K562 (cell line): ENCODE results near the gene KTI12. TPM values are rescaled to one million over a fixed set of nuclear protein-coding genes. Genes with fewer than 3 reads are reported as not detected.

ENCODE experiments used
- ATAC-seq: fragments of 200-7000 bp; cut with Tn5 transposase; 3 replicates; pipeline ENCODE4 v1.9.1; 2020; ENCODE audit warnings: moderate library complexity
- BruUV-seq: library from RNA; stranded (reverse); fragments of 400-500 nt; replicated peaks from 2 replicates; lab custom pipeline; 2021; lab: Mats Ljungman, UMichigan
- CTCF ChIA-PET: fragments of 300-600 bp; formaldehyde crosslinking; extraction: SDS; loops from one replicate; lab custom pipeline; 2021; ENCODE audit warnings: low intra/inter-chr PET ratio; lab: Yijun Ruan, JAX
- POLR2A ChIA-PET: fragments of 300-600, 350-650 bp; sonication (Branson Sonifier 250); formaldehyde crosslinking; extraction: SDS; loops from one replicate; lab custom pipeline; 2021; ENCODE audit warnings: antibody characterized with exemption, inconsistent platforms; lab: Yijun Ruan, JAX
- DNase-seq, 4 experiments: peaks; one replicate each; pipeline versions ENCODE4 v3.0.0 to v3.0.0-alpha.2; 2011 to 2018; ENCODE audit warnings: low spot score in 3 of 4, mixed read lengths in 3 of 4; ENCODE audit errors: extremely low read depth in 1 of 4
- FAIRE-seq: peaks from 2 replicates; lab custom pipeline; 2011; peaks lifted over from hg19 to GRCh38; lab: Jason Lieb, UNC
- H2AFZ ChIP-seq: 2 replicates; pipeline ENCODE4 v1.6.0; 2011; ENCODE audit warnings: low read depth, low read length, control low read depth, inconsistent platforms
- H3K27ac ChIP-seq: fragments of 200-600 bp; 3 replicates; pipeline ENCODE4 v1.8.0; 2011; ENCODE audit warnings: low read depth, mild to moderate bottlenecking, control low read depth, inconsistent platforms, low read length, moderate library complexity, mixed read lengths; ENCODE audit errors: extremely low read depth
- H3K27me3 ChIP-seq, 2 experiments: fragments of 300-600 bp in 1 of 2; 2 replicates in 1 of 2; 3 replicates in 1 of 2; pipeline versions ENCODE4 v1.6.0 to v1.8.0; 2011; ENCODE audit warnings: inconsistent platforms in 2 of 2, low read length in 2 of 2, mild to moderate bottlenecking in 1 of 2, mixed read lengths in 1 of 2, moderate library complexity in 1 of 2; ENCODE audit not compliant: control insufficient read depth in 2 of 2, insufficient read depth in 2 of 2
- H3K36me3 ChIP-seq: fragments of 300-600 bp; 3 replicates; pipeline ENCODE4 v1.8.0; 2011; ENCODE audit warnings: mild to moderate bottlenecking, low read length, inconsistent platforms; ENCODE audit not compliant: control insufficient read depth, insufficient read depth
- H3K4me1 ChIP-seq, 2 experiments: fragments of 200-600 bp in 1 of 2; replicated peaks in 1 of 2; 2 replicates in 1 of 2; 3 replicates in 1 of 2; pipeline versions ENCODE4 v1.5.1 to v1.8.0; 2011; ENCODE audit warnings: inconsistent platforms in 2 of 2, low read length in 2 of 2, mild to moderate bottlenecking in 1 of 2, mixed read lengths in 1 of 2, moderate library complexity in 1 of 2; ENCODE audit not compliant: control insufficient read depth in 2 of 2, insufficient read depth in 2 of 2
- H3K4me2 ChIP-seq: 2 replicates; pipeline ENCODE4 v1.6.1; 2011; ENCODE audit warnings: low read length, control low read depth, inconsistent platforms, mixed read lengths; ENCODE audit not compliant: insufficient read depth
- H3K4me3 ChIP-seq: fragments of 200-600 bp; sonication (generic), shearing (Covaris generic); 2 replicates; pipeline ENCODE4 v1.5.1; 2016; ENCODE audit warnings: control low read depth, inconsistent platforms
- H3K79me2 ChIP-seq: fragments of 200-600 bp; 3 replicates; pipeline ENCODE4 v1.8.0; 2011; ENCODE audit warnings: low read length, inconsistent platforms; ENCODE audit not compliant: control insufficient read depth, insufficient read depth
- H3K9ac ChIP-seq, 2 experiments: 2 replicates each; pipeline versions ENCODE4 v1.6.0 to v1.6.1; 2011; ENCODE audit warnings: low read depth in 2 of 2, low read length in 2 of 2, control low read depth in 1 of 2, inconsistent platforms in 1 of 2, mild to moderate bottlenecking in 1 of 2, mixed read lengths in 1 of 2; ENCODE audit not compliant: insufficient read depth in 1 of 2
- H3K9me1 ChIP-seq: one replicate; pipeline ENCODE4 v1.6.0; 2011; ENCODE audit warnings: inconsistent platforms, mild to moderate bottlenecking, low read length, moderate library complexity; ENCODE audit not compliant: control insufficient read depth, insufficient read depth
- H3K9me3 ChIP-seq: replicated peaks from 2 replicates; pipeline ENCODE4 v1.5.1; 2011; ENCODE audit warnings: low read depth, low read length, inconsistent platforms; ENCODE audit not compliant: control insufficient read depth, insufficient read depth
- H4K20me1 ChIP-seq: replicated peaks from 2 replicates; pipeline ENCODE4 v1.6.1; 2011; ENCODE audit warnings: low read length, inconsistent platforms, mixed read lengths; ENCODE audit not compliant: control insufficient read depth, insufficient read depth
- COPS2 ChIP-seq: fragments of 450-650 bp; conservative IDR thresholded peaks from 2 replicates; pipeline ENCODE4 v1.6.1; 2016; ENCODE audit warnings: mild to moderate bottlenecking, moderate library complexity
- CREB5 ChIP-seq: fragments of 250-450 bp; sonication (Bioruptor Pico); IDR thresholded peaks from 2 replicates; pipeline ENCODE4 v1.5.0; 2020; ENCODE audit warnings: mild to moderate bottlenecking
- KLF16 ChIP-seq: IDR thresholded peaks from 2 replicates; pipeline ENCODE4 v1.6.1; 2016; ENCODE audit warnings: antibody characterized with exemption
- NR2F6 ChIP-seq: fragments of 450-650 bp; formaldehyde crosslinking; IDR thresholded peaks from 2 replicates; pipeline ENCODE4 v1.4.0; 2020; ENCODE audit warnings: mild to moderate bottlenecking
- SP2 ChIP-seq: IDR thresholded peaks from 2 replicates; pipeline ENCODE4 v1.6.1; 2011; ENCODE audit warnings: mild to moderate bottlenecking, low read depth, low read length, moderate library complexity; ENCODE audit not compliant: poor library complexity, severe bottlenecking; ENCODE audit errors: extremely low read depth
- TAF1 ChIP-seq: IDR thresholded peaks from 2 replicates; pipeline ENCODE4 v1.6.1; 2011; ENCODE audit warnings: mild to moderate bottlenecking, low read length, moderate library complexity; ENCODE audit not compliant: insufficient read depth, control insufficient read depth, severe bottlenecking; ENCODE audit errors: extremely low read depth
- U2AF1 ChIP-seq: fragments of 200-400 bp; formaldehyde crosslinking; optimal IDR thresholded peaks from 2 replicates; pipeline ENCODE3; 2017; ENCODE audit warnings: mild to moderate bottlenecking, low read depth, low read length, moderate library complexity
- ZFP30 ChIP-seq: fragments of 250-450 bp; sonication (Bioruptor Pico); IDR thresholded peaks from 2 replicates; pipeline ENCODE4 v1.8.0; 2022; ENCODE audit warnings: moderate library complexity, mild to moderate bottlenecking, inconsistent platforms, borderline replicate concordance
- ZNF780A ChIP-seq: fragments of 250-450 bp; sonication (Bioruptor Pico); IDR thresholded peaks from 2 replicates; pipeline ENCODE4 v1.5.0; 2021; ENCODE audit warnings: mild to moderate bottlenecking
- WGBS: fragments of 100-300 bp; shearing (Covaris generic); methylation state at CpG from one replicate; pipeline ENCODE4 v1.1.6; 2016; ENCODE audit warnings: low coverage, mixed read lengths; ENCODE audit not compliant: insufficient coverage; ENCODE audit errors: missing lambda C conversion rate; 5-methylcytosine and 5-hydroxymethylcytosine counted together
- in situ Hi-C: fragments of 300-500 bp; cut with MboI; formaldehyde crosslinking; loops from 4 replicates; pipeline ENCODE4 v1.15.0; 2018; ENCODE audit warnings: inconsistent platforms, mixed read lengths
- intact Hi-C: fragments of 100-400 bp; cut with micrococcal nuclease; formaldehyde crosslinking; loops from 2 replicates; pipeline ENCODE4 v1.14.2; 2022
- polyA plus RNA-seq, 8 experiments: library from polyadenylated mRNA; depleted of rRNA in 4 of 8; stranded (reverse) in 5 of 8; unstranded in 3 of 8; fragments of >200 nt; fragmentation: Nextera tagmentation in 2 of 8; fragmentation: Illumina TruSeq in 1 of 8; extraction: Ambion mirVana in 2 of 8; extraction: Trizol in 1 of 8; gene quantifications; 2 replicates each; pipeline versions ENCODE4 v1.2.1 to v1.2.3, GENCODE V29; 2011 to 2014; ENCODE audit warnings: inconsistent platforms in 1 of 8, missing spikeins in 1 of 8
- total RNA-seq, 7 experiments: library from RNA; depleted of rRNA in 6 of 7; stranded (reverse); fragments of >200 nt in 6 of 7; fragmentation: Illumina TruSeq in 2 of 7; extraction: Trizol in 2 of 7; gene quantifications; 2 replicates each; pipeline versions ENCODE4 v1.2.1 to v1.2.3, GENCODE V29; 2011 to 2021; ENCODE audit warnings: low replicate concordance in 1 of 7

The KTI12 gene
- total and polyA plus RNA-seq, 9 of the 15 experiments (the other 6 are each of a cell fraction or from before 2014, with no cell fraction given), result 3.1 to 22.8 (median 11.6) TPM

- BruUV-seq, result no TSS peak
- ChIA-PET CTCF (no interaction called here), POLR2A (interaction anchor here (1.3 to 1.5 kb wide), 3 partner anchors 12 to 21 kb away, joined by 3 read pairs; no protein-coding TSS in a partner anchor)
- no peak for DNase-seq
- Histone ChIP-seq H3K4me2 (no peak overlapping the region), H3K36me3 (peaks cover 54% of the 10 kb centered on the region), H3K27ac (no peak overlapping the region), H3K27me3 (no peaks in the 10 kb centered on the region), H3K4me1 (peaks cover 2 to 10% of the 10 kb centered on the region in 2 experiments; a peak in 4 of 5 replicates), H3K9me1 (peaks cover 2% of the 10 kb centered on the region), H3K4me3 (no peak overlapping the region), H2AFZ (no peak overlapping the region), H3K9ac (no peak overlapping the region), H4K20me1 (no peaks in the 10 kb centered on the region), H3K79me2 (peaks cover 44% of the 10 kb centered on the region), H3K9me3 (no peaks in the 10 kb centered on the region)
- TF ChIP-seq ZFP30 (CRISPR knock-in tag) (no peak), U2AF1 (no peak), SP2 (no peak), KLF16 (no peak), CREB5 (CRISPR knock-in tag) (no peak), COPS2 (no peak), ZNF780A (no peak), TAF1 (no peak), NR2F6 (CRISPR knock-in tag) (no peak)
- WGBS, result 89% methylated on average over 3 of the region's 3 CpGs
- FAIRE-seq, result no peak
- no peak for ATAC-seq
- intact Hi-C loops, result no loop called here
- in situ Hi-C loops, result no loop called here
Observed at GRCh38 chr1:52080014-52080415, 46.4 kb upstream of the KTI12 start.
